Neural progenitor cell (in vitro differentiated cells): ENCODE results near the gene KRTAP1-4.

Experiments used
- CTCF ChIP-seq: fragments of 200-600 bp; sonication (generic); IDR thresholded peaks from 2 replicates; pipeline ENCODE4 v1.5.1; 2017; ENCODE audit warnings: antibody characterized with exemption, mild to moderate bottlenecking
- EZH2phosphoT487 ChIP-seq: fragments of 200-600 bp; sonication (generic); IDR thresholded peaks from 2 replicates; pipeline ENCODE4 v1.6.1; 2017; ENCODE audit warnings: antibody characterized with exemption

GRCh38 chr17:40981115-40981514 is 48.9 kb downstream of the KRTAP1-4 start:
- no peak for TF ChIP-seq CTCF
- no peak for TF ChIP-seq EZH2phosphoT487
